GM18861 (cell line): Measurements from ENCODE around the gene C5AR1.
"Not testable (repeated sequence)": the region's sequence is repeated elsewhere in the genome, so short reads cannot be mapped to it uniquely, and the experiment has no call there.

Experiments used
- ATAC-seq: cut with Tn5 transposase; IDR thresholded peaks from one replicate; pipeline ENCODE4 v1.9.1; 2021; ENCODE audit not compliant: unreplicated experiment

The C5AR1 gene

GRCh38 chr19:47330466-47330869, 20.8 kb downstream of the C5AR1 start:
- ATAC-seq, result no peak

- no peak for ATAC-seq
These were observed 21.8 kb downstream of the C5AR1 start for GRCh38 chr19:47331490-47331889.

GRCh38 chr19:47331931-47332547, 22.4 kb downstream of the C5AR1 start, which contains the start of gene C5AR2:
C5AR2 (plus strand) TSS chr19:47332175; CDS start chr19:47340800, 8,625 bp downstream.
- ATAC-seq, result no peak

- not testable (repeated sequence) for ATAC-seq
These were observed 27.4 kb downstream of the C5AR1 start for GRCh38 chr19:47336765-47337718.

GRCh38 chr19:47339196-47339880, 29.7 kb downstream of the C5AR1 start:
- no peak for ATAC-seq

GRCh38 chr19:47340477-47341208, 31.0 kb downstream of the C5AR1 start:
- no peak for ATAC-seq

GRCh38 chr19:47341734-47342133, 32.1 kb downstream of the C5AR1 start:
- no peak for ATAC-seq

GRCh38 chr19:47343194-47343802, 33.6 kb downstream of the C5AR1 start:
- ATAC-seq, result no peak

GRCh38 chr19:47344425-47344824, 34.8 kb downstream of the C5AR1 start:
- ATAC-seq, result no peak

GRCh38 chr19:47346024-47346423, 36.4 kb downstream of the C5AR1 start:
- not testable (repeated sequence) for ATAC-seq

- ATAC-seq, result peak; percentile 80
These were observed 39.4 kb downstream of the C5AR1 start, which contains the start of gene DHX34 for GRCh38 chr19:47348819-47349795. DHX34 (plus strand) TSS chr19:47349315; CDS start chr19:47353031, 3,716 bp downstream.

- ATAC-seq, result no peak
These were observed 41.0 kb downstream of the C5AR1 start for GRCh38 chr19:47350630-47351029.

GRCh38 chr19:47351548-47351947, 41.9 kb downstream of the C5AR1 start:
- ATAC-seq, result no peak

GRCh38 chr19:47352095-47352494, 42.4 kb downstream of the C5AR1 start:
- no peak for ATAC-seq

- ATAC-seq, result no peak
These were observed 43.6 kb downstream of the C5AR1 start for GRCh38 chr19:47353307-47353712.

- ATAC-seq, result no peak
These were observed 47.2 kb downstream of the C5AR1 start for GRCh38 chr19:47356900-47357299.

GRCh38 chr19:47357788-47358680, 48.4 kb downstream of the C5AR1 start:
- ATAC-seq, result no peak

GRCh38 chr19:47358936-47359335, 49.3 kb downstream of the C5AR1 start:
- no peak for ATAC-seq
